Neural cell (in vitro differentiated cells): ENCODE data around the gene ZNF207.

Experiments used
- CTCF ChIP-seq: fragments of 450-650 bp; IDR thresholded peaks from 2 replicates; pipeline ENCODE4 v1.5.1; 2014; ENCODE audit warnings: antibody characterized with exemption, mild to moderate bottlenecking, moderate library complexity; ENCODE audit not compliant: poor library complexity, severe bottlenecking
- EZH2 ChIP-seq: fragments of 200-600, 300-800 bp; shearing (Covaris generic), sonication (generic); IDR thresholded peaks from 2 replicates; pipeline ENCODE4 v1.6.1; 2014; ENCODE audit warnings: antibody characterized with exemption, low read length, borderline replicate concordance, mild to moderate bottlenecking; ENCODE audit not compliant: insufficient read depth, poor library complexity, severe bottlenecking
- SMC3 ChIP-seq: fragments of 450-650 bp; conservative IDR thresholded peaks from 2 replicates; pipeline ENCODE4 v1.6.1; 2014; ENCODE audit warnings: antibody characterized with exemption, mild to moderate bottlenecking, moderate library complexity; ENCODE audit not compliant: poor library complexity

- TF ChIP-seq EZH2 (no peak), SMC3 (no peak), CTCF (no peak)
These were observed 32.7 kb downstream of the ZNF207 start for GRCh38 chr17:32382526-32383223.
